ENCODE measurements around the gene LRRC52. TPM values are rescaled to one million over a fixed set of nuclear protein-coding genes. Genes with fewer than 3 reads are reported as not detected.

LRRC52 gene
- total RNA-seq, 4 donors from 2014 or later, result not detected

GRCh38 chr1:165565751-165566490 lies 22.1 kb downstream of the LRRC52 start:
- Histone ChIP-seq H3K4me3 (no peak overlapping the region), H3K27ac (no peak overlapping the region), H3K27me3 (peaks cover 33% of the 10 kb centered on the region), H3K9me3 (no peaks in the 10 kb centered on the region), H3K4me1 (no peaks in the 10 kb centered on the region), H3K36me3 (no peaks in the 10 kb centered on the region)
- no peak for TF ChIP-seq POLR2AphosphoS5 (IDR thresholded peaks at IDR 0.05)
- TF ChIP-seq CTCF (IDR thresholded peaks at IDR 0.05), result no peak
- TF ChIP-seq EP300 (IDR thresholded peaks at IDR 0.05), result no peak
- TF ChIP-seq POLR2A (IDR thresholded peaks at IDR 0.05), result no peak
- WGBS, 2 donors (ENCODE audit: low coverage in 1 of 2), result 81 to 100% methylated on average over 1 to 3 of the region's 4 CpGs
- no peak for ATAC-seq

- 33 to 47% methylated on average over 3 of the region's 3 CpGs for WGBS, 2 donors (ENCODE audit: low coverage in 1 of 2)
- no peak overlapping the region for H3K4me3 ChIP-seq
- no peaks in the 10 kb centered on the region for H3K36me3 ChIP-seq
- H3K4me1 ChIP-seq, result no peaks in the 10 kb centered on the region
- ATAC-seq, result no peak
- TF ChIP-seq CTCF (IDR thresholded peaks at IDR 0.05) (no peak), POLR2A (IDR thresholded peaks at IDR 0.05) (no peak), POLR2AphosphoS5 (IDR thresholded peaks at IDR 0.05) (no peak), EP300 (IDR thresholded peaks at IDR 0.05) (no peak)
- H3K27me3 ChIP-seq, result peaks cover 33% of the 10 kb centered on the region
- no peaks in the 10 kb centered on the region for H3K9me3 ChIP-seq
- H3K27ac ChIP-seq, result no peak overlapping the region
Observed at GRCh38 chr1:165570078-165570477, 26.3 kb downstream of the LRRC52 start.

GRCh38 chr1:165573787-165574186 lies 30.0 kb downstream of the LRRC52 start:
- ATAC-seq, result no peak
- H3K4me1 ChIP-seq, result no peaks in the 10 kb centered on the region
- no peaks in the 10 kb centered on the region for H3K36me3 ChIP-seq
- TF ChIP-seq POLR2A (IDR thresholded peaks at IDR 0.05), result no peak
- TF ChIP-seq EP300 (IDR thresholded peaks at IDR 0.05), result no peak
- no peak for TF ChIP-seq POLR2AphosphoS5 (IDR thresholded peaks at IDR 0.05)
- TF ChIP-seq CTCF (IDR thresholded peaks at IDR 0.05), result no peak
- H3K4me3 ChIP-seq, result no peak overlapping the region
- H3K27ac ChIP-seq, result no peak overlapping the region
- no peaks in the 10 kb centered on the region for H3K9me3 ChIP-seq
- WGBS, 2 donors (ENCODE audit: low coverage in 1 of 2), result 93 to 94% methylated on average over 1 of the region's 1 CpG
- H3K27me3 ChIP-seq, result peaks cover 21% of the 10 kb centered on the region

GRCh38 chr1:165574295-165574694 lies 30.5 kb downstream of the LRRC52 start:
- no peaks in the 10 kb centered on the region for H3K36me3 ChIP-seq
- peaks cover 21% of the 10 kb centered on the region for H3K27me3 ChIP-seq
- no peaks in the 10 kb centered on the region for H3K4me1 ChIP-seq
- ATAC-seq, result no peak
- H3K4me3 ChIP-seq, result no peak overlapping the region
- no peak for TF ChIP-seq EP300 (IDR thresholded peaks at IDR 0.05)
- no peak for TF ChIP-seq POLR2AphosphoS5 (IDR thresholded peaks at IDR 0.05)
- no peak for TF ChIP-seq POLR2A (IDR thresholded peaks at IDR 0.05)
- TF ChIP-seq CTCF (IDR thresholded peaks at IDR 0.05), result no peak
- no peaks in the 10 kb centered on the region for H3K9me3 ChIP-seq
- H3K27ac ChIP-seq, result no peak overlapping the region

- no peak for TF ChIP-seq CTCF (IDR thresholded peaks at IDR 0.05)
- TF ChIP-seq POLR2A (IDR thresholded peaks at IDR 0.05), result no peak
- no peak for TF ChIP-seq EP300 (IDR thresholded peaks at IDR 0.05)
- no peak for TF ChIP-seq POLR2AphosphoS5 (IDR thresholded peaks at IDR 0.05)
- WGBS, 2 donors (ENCODE audit: low coverage in 1 of 2), result 29 to 52% methylated on average over 3 to 4 of the region's 4 CpGs
- H3K9me3 ChIP-seq, result no peaks in the 10 kb centered on the region
- H3K36me3 ChIP-seq, result no peaks in the 10 kb centered on the region
- no peak overlapping the region for H3K4me3 ChIP-seq
- no peak overlapping the region for H3K27ac ChIP-seq
- H3K27me3 ChIP-seq, result peaks cover 21% of the 10 kb centered on the region
- H3K4me1 ChIP-seq, result no peaks in the 10 kb centered on the region
- no peak for ATAC-seq
Observed at GRCh38 chr1:165575468-165576099, 31.8 kb downstream of the LRRC52 start.

All from gastroesophageal sphincter (tissue), 4 donors.